ENCODE data around the gene PLEKHG5. TPM values are rescaled to one million over a fixed set of nuclear protein-coding genes. Genes with fewer than 3 reads are reported as not detected.

The PLEKHG5 gene
- total and polyA plus RNA-seq, 10 of the 15 experiments (the other 5 are each of a cell fraction or from before 2014, with no cell fraction given) = 0.04 to 1.1 (median 0.18) TPM; not detected in 1

- TF ChIP-seq IKZF1 (conservative IDR thresholded peaks at IDR 0.05) (no peak), SMC3 (IDR thresholded peaks at IDR 0.05; ENCODE audit: borderline replicate concordance, low read length) (no peak), NBN (IDR thresholded peaks at IDR 0.05) (no peak), DPF2 (IDR thresholded peaks at IDR 0.05) (no peak), CBFB (IDR thresholded peaks at IDR 0.05; ENCODE audit: low read depth) (no peak), CEBPB (IDR thresholded peaks at IDR 0.05; ENCODE audit: borderline replicate concordance in 1 of 2, low read depth in 2 of 2, low read length in 2 of 2) (no peak), ETV6 (conservative IDR thresholded peaks at IDR 0.05 in 1 of 2, IDR thresholded peaks at IDR 0.05 in 1 of 2; ENCODE audit: borderline replicate concordance in 1 of 2, low read depth in 1 of 2) (no peak), RAD21 (IDR thresholded peaks at IDR 0.05; ENCODE audit: insufficient read depth, low read depth, low read length) (no peak), KAT2A (conservative IDR thresholded peaks at IDR 0.05; ENCODE audit: control insufficient read depth, low read depth, low read length) (no peak), ZNF207 (IDR thresholded peaks at IDR 0.05; ENCODE audit: borderline replicate concordance) (no peak), CREB1 (IDR thresholded peaks at IDR 0.05; ENCODE audit: low read depth) (no peak), SKIL (IDR thresholded peaks at IDR 0.05; ENCODE audit: low read depth, poor library complexity, severe bottlenecking) (no peak), POLR2A (IDR thresholded peaks at IDR 0.05; ENCODE audit: low read depth, low read length) (no peak), BCL3 (IDR thresholded peaks at IDR 0.05; ENCODE audit: borderline replicate concordance, insufficient read depth, low read depth, low read length, poor library complexity, severe bottlenecking) (no peak)
These were observed 18.3 kb downstream of the PLEKHG5 start (continued) for GRCh38 chr1:6473156-6473555.

Data from GM12878 (cell line).